HepG2 (cell line): ENCODE data around the gene CLHC1. TPM values are rescaled to one million over a fixed set of nuclear protein-coding genes. Genes with fewer than 3 reads are reported as not detected.

ENCODE experiments used
- FOSL2 ChIP-seq: sonication (generic); formaldehyde crosslinking; IDR thresholded peaks from 2 replicates; pipeline ENCODE4 v1.4.0; 2020; ENCODE audit warnings: missing genetic modification reagents
- FOXC1 ChIP-seq: sonication (generic); formaldehyde crosslinking; IDR thresholded peaks from 2 replicates; pipeline ENCODE4 v1.8.0; 2022; ENCODE audit warnings: mild to moderate bottlenecking, missing genetic modification reagents, borderline replicate concordance
- GFI1 ChIP-seq: sonication (generic); formaldehyde crosslinking; IDR thresholded peaks from 2 replicates; pipeline ENCODE4 v1.5.0; 2020; ENCODE audit warnings: missing genetic modification reagents, mild to moderate bottlenecking, borderline replicate concordance
- MAF1 ChIP-seq: sonication (generic); formaldehyde crosslinking; IDR thresholded peaks from 2 replicates; pipeline ENCODE4 v1.5.0; 2020; ENCODE audit warnings: missing genetic modification reagents, borderline replicate concordance
- MXD4 ChIP-seq: IDR thresholded peaks from 2 replicates; pipeline ENCODE4 v1.6.1; 2016; ENCODE audit warnings: mild to moderate bottlenecking, missing biosample characterization, missing genetic modification reagents
- NR2F2 ChIP-seq: IDR thresholded peaks from 2 replicates; pipeline ENCODE4 v1.6.1; 2012; ENCODE audit warnings: low read depth, inconsistent platforms, borderline replicate concordance
- SMAD3 ChIP-seq: sonication (generic); formaldehyde crosslinking; IDR thresholded peaks from 2 replicates; pipeline ENCODE4 v1.4.0; 2020; ENCODE audit warnings: missing genetic modification reagents
- SMARCC2 ChIP-seq: fragments of 450-650 bp; IDR thresholded peaks from 2 replicates; pipeline ENCODE4 v1.6.1; 2017; ENCODE audit warnings: antibody characterized with exemption, mild to moderate bottlenecking
- SPEN ChIP-seq: sonication (generic); formaldehyde crosslinking; IDR thresholded peaks from 2 replicates; pipeline ENCODE4 v1.5.1; 2020; ENCODE audit warnings: low read depth, mild to moderate bottlenecking, missing genetic modification reagents
- SRF ChIP-seq: IDR thresholded peaks from 2 replicates; pipeline ENCODE4 v1.6.1; 2011; ENCODE audit warnings: mild to moderate bottlenecking, low read depth, low read length, moderate library complexity
- SRSF4 ChIP-seq: fragments of 200-400 bp; formaldehyde crosslinking; IDR thresholded peaks from one replicate; pipeline ENCODE4 v1.6.1; 2018; ENCODE audit warnings: mild to moderate bottlenecking, low read depth, low read length, moderate library complexity; ENCODE audit not compliant: poor library complexity, severe bottlenecking
- XRCC5 ChIP-seq: fragments of 200-400 bp; formaldehyde crosslinking; optimal IDR thresholded peaks from 2 replicates; pipeline ENCODE3; 2017; ENCODE audit warnings: mild to moderate bottlenecking, low read length
- ZFX ChIP-seq: sonication (generic); formaldehyde crosslinking; IDR thresholded peaks from 2 replicates; pipeline ENCODE4 v1.4.0; 2020; ENCODE audit warnings: mild to moderate bottlenecking, low read depth, missing genetic modification reagents, moderate library complexity
- ZIK1 ChIP-seq: sonication (generic); formaldehyde crosslinking; IDR thresholded peaks from 2 replicates; pipeline ENCODE4 v1.5.0; 2020; ENCODE audit warnings: mild to moderate bottlenecking, low read depth, missing genetic modification reagents, borderline replicate concordance
- ZNF33A ChIP-seq: sonication (generic); formaldehyde crosslinking; IDR thresholded peaks from 2 replicates; pipeline ENCODE4 v1.5.1; 2020; ENCODE audit warnings: missing genetic modification reagents, mild to moderate bottlenecking, moderate library complexity, borderline replicate concordance
- ZNF589 ChIP-seq: sonication (generic); formaldehyde crosslinking; conservative IDR thresholded peaks from 2 replicates; pipeline ENCODE4 v1.8.0; 2022; ENCODE audit warnings: mild to moderate bottlenecking, moderate library complexity, missing genetic modification reagents
- ZSCAN21 ChIP-seq: sonication (generic); formaldehyde crosslinking; IDR thresholded peaks from 2 replicates; pipeline ENCODE4 v1.8.0; 2022; ENCODE audit warnings: mild to moderate bottlenecking, missing genetic modification reagents, moderate library complexity, borderline replicate concordance
- ZXDC ChIP-seq: sonication (generic); formaldehyde crosslinking; IDR thresholded peaks from 2 replicates; pipeline ENCODE4 v1.5.0; 2020; ENCODE audit warnings: mild to moderate bottlenecking, missing genetic modification reagents
- polyA plus RNA-seq, 8 experiments: library from polyadenylated mRNA; depleted of rRNA in 3 of 8; stranded (reverse) in 7 of 8; unstranded in 1 of 8; fragments of >200 nt; fragmentation: Illumina TruSeq in 4 of 8; extraction: Trizol in 4 of 8; gene quantifications; 2 replicates each; pipeline versions ENCODE4 v1.2.1 to v1.2.3, GENCODE V29; 2011 to 2016; ENCODE audit warnings: low read depth in 4 of 8, missing spikeins in 1 of 8, mixed read lengths in 1 of 8; ENCODE audit not compliant: insufficient read depth in 1 of 8
- total RNA-seq, 5 experiments: library from RNA; depleted of rRNA; stranded (reverse); fragments of >200 nt; fragmentation: Illumina TruSeq; extraction: Trizol; gene quantifications; 2 replicates each; pipeline ENCODE4 v1.2.3, GENCODE V29; 2016; ENCODE audit warnings: low read depth in 1 of 5
- TF ChIP-seq, protein P1 (sequence below): sonication (generic); formaldehyde crosslinking; IDR thresholded peaks from 2 replicates; pipeline ENCODE4 v1.8.0; 2022; ENCODE audit warnings: missing genetic modification reagents, mild to moderate bottlenecking, moderate library complexity, borderline replicate concordance
- TF ChIP-seq, protein P2 (sequence below): sonication (generic); formaldehyde crosslinking; IDR thresholded peaks from 2 replicates; pipeline ENCODE4 v1.4.0; 2020; ENCODE audit warnings: mild to moderate bottlenecking, missing genetic modification reagents
- TF ChIP-seq, protein P3 (sequence below): sonication (generic); formaldehyde crosslinking; conservative IDR thresholded peaks from 2 replicates; pipeline ENCODE4 v1.8.1; 2023; ENCODE audit warnings: missing genetic modification reagents

CLHC1 gene
- total and polyA plus RNA-seq, 2 of the 13 experiments (the other 11 are each of a cell fraction or from before 2014, with no cell fraction given) = 9.8 to 12.6 TPM

DNA sequence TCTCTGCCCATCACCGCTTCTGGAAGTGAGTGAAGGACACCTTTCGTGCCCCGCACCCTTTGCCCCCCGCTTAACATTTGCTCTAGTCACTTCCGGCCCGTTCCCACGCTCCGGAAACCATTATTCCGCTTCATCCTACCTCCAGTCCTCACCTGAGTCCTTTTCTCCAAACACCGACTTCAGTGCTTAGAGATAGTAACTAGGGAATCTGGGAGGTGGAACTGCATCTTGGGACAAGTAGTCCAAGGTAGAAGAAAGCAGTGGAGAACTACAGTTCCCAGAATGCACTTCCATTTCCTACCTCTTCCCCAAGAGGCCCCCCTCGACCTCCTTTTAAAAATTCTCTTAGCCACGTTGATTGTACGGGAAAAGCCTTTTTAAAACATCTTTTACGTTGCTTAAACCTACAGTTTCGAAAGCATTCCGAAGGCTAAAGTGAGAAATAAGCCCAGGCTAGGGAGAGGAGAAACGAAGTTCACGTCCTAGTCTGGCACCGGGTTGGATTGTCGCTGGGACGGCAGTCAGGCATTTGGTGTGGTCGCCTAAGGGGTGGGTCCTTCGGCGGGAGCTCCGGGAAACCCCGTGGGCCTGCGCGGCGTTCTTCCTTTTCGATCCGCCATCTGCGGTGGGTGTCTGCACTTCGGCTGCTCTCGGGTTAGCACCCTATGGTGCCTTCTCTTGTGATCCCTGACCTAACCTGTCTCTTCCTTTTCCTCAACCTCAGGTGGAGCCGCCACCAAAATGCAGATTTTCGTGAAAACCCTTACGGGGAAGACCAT, at the start of gene CLHC1, which contains the start of gene RPS27A (continued):
- TF ChIP-seq, protein P1, sequence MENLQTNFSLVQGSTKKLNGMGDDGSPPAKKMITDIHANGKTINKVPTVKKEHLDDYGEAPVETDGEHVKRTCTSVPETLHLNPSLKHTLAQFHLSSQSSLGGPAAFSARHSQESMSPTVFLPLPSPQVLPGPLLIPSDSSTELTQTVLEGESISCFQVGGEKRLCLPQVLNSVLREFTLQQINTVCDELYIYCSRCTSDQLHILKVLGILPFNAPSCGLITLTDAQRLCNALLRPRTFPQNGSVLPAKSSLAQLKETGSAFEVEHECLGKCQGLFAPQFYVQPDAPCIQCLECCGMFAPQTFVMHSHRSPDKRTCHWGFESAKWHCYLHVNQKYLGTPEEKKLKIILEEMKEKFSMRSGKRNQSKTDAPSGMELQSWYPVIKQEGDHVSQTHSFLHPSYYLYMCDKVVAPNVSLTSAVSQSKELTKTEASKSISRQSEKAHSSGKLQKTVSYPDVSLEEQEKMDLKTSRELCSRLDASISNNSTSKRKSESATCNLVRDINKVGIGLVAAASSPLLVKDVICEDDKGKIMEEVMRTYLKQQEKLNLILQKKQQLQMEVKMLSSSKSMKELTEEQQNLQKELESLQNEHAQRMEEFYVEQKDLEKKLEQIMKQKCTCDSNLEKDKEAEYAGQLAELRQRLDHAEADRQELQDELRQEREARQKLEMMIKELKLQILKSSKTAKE (CRISPR knock-in tag) = no peak
- peak; percentile 71; the same call in 1 of the 2 replicates for TF ChIP-seq NR2F2
- TF ChIP-seq FOSL2 (CRISPR knock-in tag) = peak; percentile 43
- no peak for TF ChIP-seq SMARCC2
- TF ChIP-seq GFI1 (CRISPR knock-in tag) = 0 out of 2 replicates have a peak, but pooled peaks have one; percentile 25
- peak; percentile 60; the same call in 1 of the 2 replicates for TF ChIP-seq MXD4 (CRISPR knock-in tag)
- TF ChIP-seq FOXC1 (CRISPR knock-in tag) = no peak; the same call in 1 of the 2 replicates
- TF ChIP-seq ZFX (CRISPR knock-in tag) = peak; percentile 87
- TF ChIP-seq ZXDC (CRISPR knock-in tag) = peak; percentile 100
- no peak for TF ChIP-seq SRSF4
- TF ChIP-seq ZSCAN21 (CRISPR knock-in tag) = no peak; the same call in 1 of the 2 replicates
- 0 out of 2 replicates have a peak, but pooled peaks have one; percentile 47 for TF ChIP-seq MAF1 (CRISPR knock-in tag)
- peak; percentile 95 for TF ChIP-seq SPEN (CRISPR knock-in tag)
- peak; percentile 17 for TF ChIP-seq XRCC5
- no peak; the same call in 1 of the 2 replicates for TF ChIP-seq SRF
- no peak for TF ChIP-seq ZNF33A (CRISPR knock-in tag)
- TF ChIP-seq ZNF589 (CRISPR knock-in tag) = peak; percentile 60
- TF ChIP-seq SMAD3 = peak; percentile 40; the same call in 1 of the 2 replicates
- TF ChIP-seq, protein P2, sequence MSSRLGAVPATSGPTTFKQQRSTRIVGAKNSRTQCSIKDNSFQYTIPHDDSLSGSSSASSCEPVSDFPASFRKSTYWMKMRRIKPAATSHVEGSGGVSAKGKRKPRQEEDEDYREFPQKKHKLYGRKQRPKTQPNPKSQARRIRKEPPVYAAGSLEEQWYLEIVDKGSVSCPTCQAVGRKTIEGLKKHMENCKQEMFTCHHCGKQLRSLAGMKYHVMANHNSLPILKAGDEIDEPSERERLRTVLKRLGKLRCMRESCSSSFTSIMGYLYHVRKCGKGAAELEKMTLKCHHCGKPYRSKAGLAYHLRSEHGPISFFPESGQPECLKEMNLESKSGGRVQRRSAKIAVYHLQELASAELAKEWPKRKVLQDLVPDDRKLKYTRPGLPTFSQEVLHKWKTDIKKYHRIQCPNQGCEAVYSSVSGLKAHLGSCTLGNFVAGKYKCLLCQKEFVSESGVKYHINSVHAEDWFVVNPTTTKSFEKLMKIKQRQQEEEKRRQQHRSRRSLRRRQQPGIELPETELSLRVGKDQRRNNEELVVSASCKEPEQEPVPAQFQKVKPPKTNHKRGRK (CRISPR knock-in tag) = no peak
- TF ChIP-seq, protein P3, sequence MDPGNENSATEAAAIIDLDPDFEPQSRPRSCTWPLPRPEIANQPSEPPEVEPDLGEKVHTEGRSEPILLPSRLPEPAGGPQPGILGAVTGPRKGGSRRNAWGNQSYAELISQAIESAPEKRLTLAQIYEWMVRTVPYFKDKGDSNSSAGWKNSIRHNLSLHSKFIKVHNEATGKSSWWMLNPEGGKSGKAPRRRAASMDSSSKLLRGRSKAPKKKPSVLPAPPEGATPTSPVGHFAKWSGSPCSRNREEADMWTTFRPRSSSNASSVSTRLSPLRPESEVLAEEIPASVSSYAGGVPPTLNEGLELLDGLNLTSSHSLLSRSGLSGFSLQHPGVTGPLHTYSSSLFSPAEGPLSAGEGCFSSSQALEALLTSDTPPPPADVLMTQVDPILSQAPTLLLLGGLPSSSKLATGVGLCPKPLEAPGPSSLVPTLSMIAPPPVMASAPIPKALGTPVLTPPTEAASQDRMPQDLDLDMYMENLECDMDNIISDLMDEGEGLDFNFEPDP = no peak
- TF ChIP-seq ZIK1 = peak; percentile 47; the same call in 1 of the 2 replicates
